ENCODE results near the gene AKR1C3.
"Not testable (repeated sequence)": the region's sequence is repeated elsewhere in the genome, so short reads cannot be mapped to it uniquely, and the experiment has no call there.

AKR1C3 gene

GRCh38 chr10:5105626-5106025 lies 11.4 kb downstream of the AKR1C3 start:
- H3K4me2 ChIP-seq, result no peak overlapping the region

GRCh38 chr10:5106553-5106952 lies 12.3 kb downstream of the AKR1C3 start:
- no peak for TF ChIP-seq Cebpa-rat (IDR thresholded peaks at IDR 0.05)
- Histone ChIP-seq H3K4me3 (no peak overlapping the region), H3K9ac (no peak overlapping the region), H3K4me2 (no peak overlapping the region), H3K27me3 (no peaks in the 10 kb centered on the region), H3K36me3 (no peaks in the 10 kb centered on the region), H3K9me3 (no peaks in the 10 kb centered on the region), H3K4me1 (no peaks in the 10 kb centered on the region), H4K20me1 (no peaks in the 10 kb centered on the region), H3K27ac (no peak overlapping the region)

More at GRCh38 chr10:5105626-5106025, 11.4 kb downstream of the AKR1C3 start:
- no peaks in the 10 kb centered on the region for H4K20me1 ChIP-seq
- no peak overlapping the region for H3K9ac ChIP-seq
- no peaks in the 10 kb centered on the region for H3K36me3 ChIP-seq
- H3K4me3 ChIP-seq, result no peak overlapping the region
- TF ChIP-seq Cebpa-rat (IDR thresholded peaks at IDR 0.05), result no peak
- H3K9me3 ChIP-seq, result no peaks in the 10 kb centered on the region
- no peaks in the 10 kb centered on the region for H3K27me3 ChIP-seq
- H3K27ac ChIP-seq, result no peak overlapping the region
- H3K4me1 ChIP-seq, result no peaks in the 10 kb centered on the region

- Histone ChIP-seq H3K4me2 (no peak overlapping the region), H3K4me1 (no peaks in the 10 kb centered on the region), H3K36me3 (no peaks in the 10 kb centered on the region), H4K20me1 (no peaks in the 10 kb centered on the region), H3K27ac (no peak overlapping the region), H3K27me3 (no peaks in the 10 kb centered on the region), H3K9ac (no peak overlapping the region), H3K9me3 (no peaks in the 10 kb centered on the region), H3K4me3 (no peak overlapping the region)
- no peak for TF ChIP-seq Cebpa-rat (IDR thresholded peaks at IDR 0.05)
Measured at GRCh38 chr10:5107860-5108526, 13.8 kb downstream of the AKR1C3 start.

GRCh38 chr10:5108658-5109416 lies 14.6 kb downstream of the AKR1C3 start:
- no peaks in the 10 kb centered on the region for H4K20me1 ChIP-seq
- no peak overlapping the region for H3K4me3 ChIP-seq
- TF ChIP-seq Cebpa-rat (IDR thresholded peaks at IDR 0.05), result no peak
- no peaks in the 10 kb centered on the region for H3K36me3 ChIP-seq
- no peak overlapping the region for H3K27ac ChIP-seq
- H3K27me3 ChIP-seq, result no peaks in the 10 kb centered on the region
- H3K4me1 ChIP-seq, result no peaks in the 10 kb centered on the region
- H3K4me2 ChIP-seq, result no peak overlapping the region
- H3K9me3 ChIP-seq, result no peaks in the 10 kb centered on the region
- no peak overlapping the region for H3K9ac ChIP-seq

- H3K36me3 ChIP-seq, H3K27ac ChIP-seq, H3K27me3 ChIP-seq, H3K9ac ChIP-seq, H4K20me1 ChIP-seq, H3K4me1 ChIP-seq, H3K4me3 ChIP-seq, H3K4me2 ChIP-seq, H3K9me3 ChIP-seq: not testable (repeated sequence)
Measured at GRCh38 chr10:5109861-5110260, 15.6 kb downstream of the AKR1C3 start.

GRCh38 chr10:5116621-5117020 lies 22.4 kb downstream of the AKR1C3 start:
- no peak for TF ChIP-seq Cebpa-rat (IDR thresholded peaks at IDR 0.05)
- no peaks in the 10 kb centered on the region for H3K27me3 ChIP-seq
- H4K20me1 ChIP-seq, result no peaks in the 10 kb centered on the region

GRCh38 chr10:5117026-5117425 lies 22.8 kb downstream of the AKR1C3 start:
- peak overlapping the region; percentile 22 for H3K4me2 ChIP-seq
- H3K36me3 ChIP-seq, result no peaks in the 10 kb centered on the region
- no peaks in the 10 kb centered on the region for H3K27me3 ChIP-seq
- peaks cover 17% of the 10 kb centered on the region for H3K4me1 ChIP-seq
- TF ChIP-seq Cebpa-rat (IDR thresholded peaks at IDR 0.05), result no peak
- H3K9me3 ChIP-seq, result peaks cover 16% of the 10 kb centered on the region
- no peak overlapping the region for H3K4me3 ChIP-seq
- no peak overlapping the region for H3K9ac ChIP-seq
- no peak overlapping the region for H3K27ac ChIP-seq
- no peaks in the 10 kb centered on the region for H4K20me1 ChIP-seq

More at GRCh38 chr10:5116621-5117020, 22.4 kb downstream of the AKR1C3 start:
- Histone ChIP-seq H3K27ac (no peak overlapping the region), H3K4me3 (no peak overlapping the region), H3K36me3 (no peaks in the 10 kb centered on the region), H3K4me1 (peaks cover 17% of the 10 kb centered on the region), H3K9me3 (peaks cover 16% of the 10 kb centered on the region), H3K9ac (no peak overlapping the region), H3K4me2 (peak overlapping the region; percentile 22)

GRCh38 chr10:5119997-5120396 lies 25.8 kb downstream of the AKR1C3 start:
- peaks cover 16% of the 10 kb centered on the region for H3K9me3 ChIP-seq
- not testable (repeated sequence) for H4K20me1 ChIP-seq

GRCh38 chr10:5123886-5124285 lies 29.7 kb downstream of the AKR1C3 start:
- Histone ChIP-seq H3K9ac (no peak overlapping the region), H3K4me3 (no peak overlapping the region), H3K9me3 (peaks cover 27% of the 10 kb centered on the region), H3K36me3 (no peaks in the 10 kb centered on the region), H3K4me2 (no peak overlapping the region), H4K20me1 (no peaks in the 10 kb centered on the region), H3K27ac (no peak overlapping the region), H3K4me1 (no peaks in the 10 kb centered on the region), H3K27me3 (no peaks in the 10 kb centered on the region)
- no peak for TF ChIP-seq Cebpa-rat (IDR thresholded peaks at IDR 0.05)

More at GRCh38 chr10:5119997-5120396, 25.8 kb downstream of the AKR1C3 start:
- H3K9ac ChIP-seq, H3K4me2 ChIP-seq, H3K4me3 ChIP-seq, H3K27ac ChIP-seq, H3K36me3 ChIP-seq, H3K27me3 ChIP-seq: not testable (repeated sequence)
- H3K4me1 ChIP-seq, result peaks cover 17% of the 10 kb centered on the region

- H3K36me3 ChIP-seq, result no peaks in the 10 kb centered on the region
- no peaks in the 10 kb centered on the region for H3K27me3 ChIP-seq
- H3K27ac ChIP-seq, result no peak overlapping the region
- H3K9ac ChIP-seq, result no peak overlapping the region
- no peak for TF ChIP-seq Cebpa-rat (IDR thresholded peaks at IDR 0.05)
- no peak overlapping the region for H3K4me3 ChIP-seq
- peaks cover 16% of the 10 kb centered on the region; the same call in 1 of the 2 replicates for H3K9me3 ChIP-seq
- no peak overlapping the region for H3K4me2 ChIP-seq
- H4K20me1 ChIP-seq, result no peaks in the 10 kb centered on the region
- no peaks in the 10 kb centered on the region for H3K4me1 ChIP-seq
Measured at GRCh38 chr10:5125315-5126044, 31.3 kb downstream of the AKR1C3 start.
